Activated CD4-positive, alpha-beta T cell treated with anti-CD3 and anti-CD28 coated beads, Interleukin-2, amount 50 U/mL, for 24 hours (primary cell): ENCODE measurements around the gene BAMBI.

Experiments used
- DNase-seq, 2 donors: peaks; one replicate each; pipeline ENCODE4 v3.0.0-alpha.2; 2020; ENCODE audit warnings: low read depth in 1 of 2, low spot score in 1 of 2

BAMBI gene

DNA sequence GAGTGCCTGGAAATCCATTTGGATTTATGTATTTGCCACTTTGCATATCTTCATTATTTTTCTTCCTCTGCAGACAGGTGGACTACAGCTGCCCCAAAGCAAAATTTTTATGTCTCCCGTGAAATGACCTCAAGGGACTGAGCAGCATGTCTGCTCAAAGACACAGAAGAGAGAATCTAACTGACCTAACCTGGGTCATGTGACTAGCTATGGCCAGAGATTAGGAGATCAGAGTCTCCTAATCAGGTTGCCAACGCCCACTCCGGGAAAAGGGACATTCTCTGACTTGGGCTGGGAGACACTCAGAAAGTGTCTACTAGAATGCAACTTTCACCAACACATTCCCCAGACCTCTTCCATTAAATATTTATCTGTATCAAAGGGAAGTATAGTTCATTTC, 2.5 kb upstream of the BAMBI start:
- DNase-seq, result no peak

DNA sequence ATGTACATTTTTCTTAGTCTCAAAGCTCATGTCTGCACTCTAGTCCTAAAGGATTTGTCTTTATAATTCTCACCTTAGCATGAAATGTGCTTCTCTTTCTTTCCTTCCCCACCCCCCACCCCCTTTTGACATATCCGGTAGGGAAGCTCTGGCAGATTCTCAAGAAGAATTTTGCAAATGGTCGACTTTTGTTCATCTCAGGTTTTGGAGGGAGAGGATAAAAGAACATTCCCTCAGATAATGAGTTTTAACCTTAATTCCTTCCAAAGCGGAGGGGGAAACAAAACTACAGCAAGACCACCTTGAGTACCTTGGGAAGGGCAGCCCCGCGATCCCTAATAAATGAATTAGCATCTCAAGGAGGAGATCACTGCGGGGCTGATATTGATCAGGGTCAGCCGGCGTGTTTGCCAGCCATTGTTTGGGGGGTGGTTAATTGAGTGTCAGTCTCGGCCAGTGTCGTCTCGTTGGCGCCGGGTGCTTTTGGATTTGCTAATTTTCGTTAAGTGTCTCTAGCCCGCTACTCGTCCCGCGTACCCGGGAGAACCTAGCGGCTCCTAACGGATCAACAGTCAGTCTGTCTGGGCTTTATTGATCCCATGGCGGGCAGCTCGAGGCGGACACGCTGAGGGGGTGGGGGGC, 874 bp upstream of the BAMBI start:
- DNase-seq, result peak in 1 of 2 donors; percentile 8

DNA sequence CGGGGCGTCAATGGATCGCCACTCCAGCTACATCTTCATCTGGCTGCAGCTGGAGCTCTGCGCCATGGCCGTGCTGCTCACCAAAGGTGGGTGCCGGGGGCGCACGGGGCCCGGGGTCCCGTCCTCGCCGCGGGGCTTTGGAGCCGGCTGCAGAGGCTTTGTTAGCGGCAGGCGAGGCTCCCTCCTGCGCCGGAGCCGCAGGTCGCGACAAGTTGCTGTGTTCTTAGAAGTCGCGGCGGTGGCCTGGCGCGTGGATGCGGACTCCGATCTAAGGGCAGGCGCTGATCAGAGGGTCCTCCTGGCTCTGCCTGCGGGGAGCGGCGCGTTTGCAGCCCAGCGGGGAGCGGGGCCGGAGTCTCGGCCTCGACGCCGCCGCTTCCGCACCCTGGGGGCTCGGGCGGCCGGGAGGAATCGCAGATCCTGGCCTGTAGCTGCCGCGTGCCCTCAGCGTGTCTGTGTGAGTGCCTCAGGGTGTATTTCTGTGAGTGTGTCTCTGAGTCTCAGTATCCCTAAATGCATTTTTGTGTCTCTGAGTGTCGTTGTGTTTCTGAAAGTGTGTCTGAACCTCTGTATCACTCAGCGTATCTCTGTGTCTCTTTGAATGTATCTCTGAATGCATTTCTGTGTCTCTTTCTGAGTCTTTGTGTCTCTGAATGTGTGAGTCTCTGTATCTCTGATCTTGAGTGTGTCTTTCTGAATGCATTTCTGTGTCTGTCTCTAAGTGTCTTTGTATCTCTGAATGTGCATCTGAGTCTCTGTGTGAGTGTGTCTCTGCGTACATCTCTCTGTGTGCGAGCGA, 766 bp downstream of the BAMBI start:
- no peak for DNase-seq

DNA sequence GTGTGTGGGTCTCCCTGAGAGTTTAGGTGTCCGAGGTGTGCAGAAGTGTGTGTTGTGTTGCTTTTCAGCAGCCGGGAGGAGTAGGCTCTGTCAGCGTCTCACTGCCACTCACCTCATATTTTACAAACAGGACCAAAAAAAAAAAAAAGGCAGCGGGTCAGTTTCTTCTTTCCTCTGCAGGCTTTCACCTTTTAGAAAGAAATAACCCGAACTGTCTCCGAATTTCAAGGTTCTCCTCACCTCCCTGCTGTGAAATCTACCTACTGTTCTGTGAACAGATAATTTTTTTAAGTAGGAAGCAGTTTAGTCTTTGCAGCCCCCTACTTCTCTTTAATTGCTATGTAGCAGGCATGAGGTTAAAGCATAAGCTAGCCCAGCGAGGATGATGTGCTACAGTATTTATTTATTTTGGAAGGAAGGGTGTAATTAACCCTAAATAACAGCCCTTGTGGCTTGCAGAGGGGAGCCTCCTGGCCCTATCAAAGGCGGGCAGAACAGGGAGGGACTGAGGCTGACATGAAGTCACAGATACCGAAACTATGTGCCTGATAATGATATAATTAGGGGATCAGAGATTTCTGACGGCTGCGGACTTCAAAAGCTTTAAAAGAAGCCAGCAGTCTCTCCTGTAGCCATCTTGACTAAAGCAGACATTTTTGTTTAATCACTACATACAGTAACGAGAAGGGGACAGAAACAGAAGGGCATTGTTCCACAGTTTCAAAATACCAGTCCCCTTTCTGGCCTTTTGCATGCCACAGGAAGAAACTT, 1.6 kb downstream of the BAMBI start:
- DNase-seq, result no peak

DNA sequence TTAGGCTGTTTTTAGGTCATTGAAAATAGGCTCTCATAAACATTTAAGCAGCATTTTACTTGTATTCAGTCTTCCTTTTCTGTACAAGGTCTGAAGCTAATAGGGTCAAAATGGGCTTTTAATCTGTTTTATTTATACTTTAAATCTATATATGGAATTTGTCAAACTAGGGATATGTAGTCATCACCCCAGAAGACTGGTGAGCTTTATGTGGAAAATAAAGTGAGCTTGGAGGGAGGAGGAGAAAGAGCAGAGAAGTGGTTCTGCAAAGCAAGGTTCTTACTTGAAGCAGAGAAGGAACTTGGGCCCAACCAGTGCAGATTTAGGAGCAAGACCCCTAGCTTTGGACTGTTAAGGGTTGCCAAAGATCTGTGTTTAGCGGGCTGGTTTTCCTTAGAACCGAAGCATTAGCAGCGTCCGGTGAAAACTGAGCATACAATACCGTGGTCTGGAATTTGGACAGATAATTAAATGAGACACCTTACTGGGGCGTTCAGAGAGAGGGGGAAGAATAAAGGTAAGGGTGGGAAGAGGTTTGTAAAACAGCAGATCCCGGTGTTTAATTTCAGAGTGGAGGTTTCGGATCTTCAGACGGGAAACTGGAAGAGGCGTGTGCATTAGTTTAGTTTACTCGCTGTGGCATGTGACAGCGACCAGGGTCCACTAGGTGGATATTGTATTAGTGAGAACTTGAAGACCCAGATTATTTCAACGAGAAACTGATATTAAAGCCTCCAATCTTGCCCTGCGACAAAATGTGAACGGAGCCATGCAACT, 2.4 kb downstream of the BAMBI start:
- no peak for DNase-seq

DNA sequence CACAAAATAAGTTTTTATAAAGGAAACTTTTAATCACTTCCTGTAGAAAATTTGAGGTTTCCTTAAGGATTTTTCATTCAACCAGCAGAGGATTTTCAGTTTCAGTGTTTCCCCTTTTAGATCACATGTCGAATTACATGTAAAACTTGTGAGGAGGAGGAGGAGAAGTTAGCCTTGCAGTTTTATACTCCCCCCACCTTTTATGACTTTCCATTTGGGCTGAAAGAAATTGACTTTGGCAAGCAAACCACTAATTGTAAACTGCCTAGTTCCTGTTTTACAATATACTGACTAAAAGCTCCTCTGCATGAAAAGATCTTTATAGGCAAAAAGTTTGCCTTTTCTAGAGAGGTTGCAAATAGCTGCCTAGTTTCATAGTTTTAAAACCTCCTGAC, 3.0 kb downstream of the BAMBI start:
- no peak for DNase-seq

DNA sequence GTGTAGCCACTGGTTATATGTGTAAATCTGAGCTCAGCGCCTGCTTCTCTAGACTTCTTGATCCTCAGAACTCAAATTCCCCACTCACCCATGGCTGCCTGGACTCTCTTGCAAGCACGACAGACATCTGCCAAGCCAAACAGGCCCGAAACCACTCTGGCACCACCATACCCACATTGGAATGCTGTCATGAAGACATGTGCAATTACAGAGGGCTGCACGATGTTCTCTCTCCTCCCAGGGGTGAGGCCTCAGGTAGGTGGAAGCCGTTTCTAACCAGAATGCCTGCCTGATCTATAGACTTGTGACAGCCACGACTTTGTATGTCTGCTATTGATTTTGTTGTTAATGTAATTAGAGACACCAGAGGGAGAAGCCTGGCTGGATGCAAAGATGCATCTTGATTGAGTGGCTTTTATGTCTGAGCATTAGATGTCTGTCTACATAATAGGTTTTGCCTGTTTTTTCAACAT, 4.0 kb downstream of the BAMBI start:
- DNase-seq, result no peak

DNA sequence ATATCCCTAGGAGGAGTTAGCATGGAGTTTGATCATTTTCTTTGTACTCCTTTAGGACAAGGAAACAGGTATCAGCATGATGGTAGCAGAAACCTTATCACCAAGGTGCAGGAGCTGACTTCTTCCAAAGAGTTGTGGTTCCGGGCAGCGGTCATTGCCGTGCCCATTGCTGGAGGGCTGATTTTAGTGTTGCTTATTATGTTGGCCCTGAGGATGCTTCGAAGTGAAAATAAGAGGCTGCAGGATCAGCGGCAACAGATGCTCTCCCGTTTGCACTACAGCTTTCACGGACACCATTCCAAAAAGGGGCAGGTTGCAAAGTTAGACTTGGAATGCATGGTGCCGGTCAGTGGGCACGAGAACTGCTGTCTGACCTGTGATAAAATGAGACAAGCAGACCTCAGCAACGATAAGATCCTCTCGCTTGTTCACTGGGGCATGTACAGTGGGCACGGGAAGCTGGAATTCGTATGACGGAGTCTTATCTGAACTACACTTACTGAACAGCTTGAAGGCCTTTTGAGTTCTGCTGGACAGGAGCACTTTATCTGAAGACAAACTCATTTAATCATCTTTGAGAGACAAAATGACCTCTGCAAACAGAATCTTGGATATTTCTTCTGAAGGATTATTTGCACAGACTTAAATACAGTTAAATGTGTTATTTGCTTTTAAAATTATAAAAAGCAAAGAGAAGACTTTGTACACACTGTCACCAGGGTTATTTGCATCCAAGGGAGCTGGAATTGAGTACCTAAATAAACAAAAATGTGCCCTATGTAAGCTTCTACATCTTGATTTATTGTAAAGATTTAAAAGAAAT, 4.8 kb downstream of the BAMBI start:
- DNase-seq, result no peak

DNA sequence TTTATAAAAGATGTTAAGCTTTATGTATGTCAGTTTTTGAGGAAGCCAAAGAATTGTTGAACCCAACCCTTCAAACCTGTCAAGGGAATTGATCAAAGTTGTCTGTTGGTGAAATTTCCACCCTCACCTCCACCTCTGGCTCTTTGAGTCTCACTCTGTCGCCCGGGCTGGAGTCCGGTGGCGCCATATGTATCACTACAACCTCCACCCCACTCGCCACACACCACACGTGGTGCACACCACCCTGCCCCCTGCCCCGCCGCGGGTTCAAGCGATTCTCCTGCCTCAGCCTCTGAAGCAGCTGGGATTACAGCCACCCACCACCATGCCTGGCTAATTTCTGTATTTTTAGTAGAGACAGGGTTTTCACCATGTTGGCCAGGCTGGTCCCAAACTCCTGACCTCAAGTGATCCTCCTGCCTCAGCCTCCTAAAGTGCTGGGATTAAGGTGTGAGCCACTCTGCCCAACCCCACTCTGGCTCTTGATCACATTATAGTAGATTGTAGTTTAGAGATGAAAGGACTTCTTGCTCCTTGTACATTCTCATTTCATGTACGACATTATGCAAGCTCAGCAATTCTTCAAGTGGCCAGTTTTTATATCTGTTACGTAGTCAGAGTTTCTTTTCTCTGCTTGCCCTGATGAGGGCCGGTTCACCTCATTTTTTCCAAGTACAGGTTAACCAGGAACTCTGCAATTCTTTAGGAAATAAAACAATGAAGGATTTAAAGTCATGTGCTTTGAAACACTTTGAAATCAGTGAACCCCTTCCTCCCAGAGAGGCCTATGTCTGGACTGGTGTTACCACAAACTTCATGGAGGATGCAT, 7.0 kb downstream of the BAMBI start:
- no peak for DNase-seq

DNA sequence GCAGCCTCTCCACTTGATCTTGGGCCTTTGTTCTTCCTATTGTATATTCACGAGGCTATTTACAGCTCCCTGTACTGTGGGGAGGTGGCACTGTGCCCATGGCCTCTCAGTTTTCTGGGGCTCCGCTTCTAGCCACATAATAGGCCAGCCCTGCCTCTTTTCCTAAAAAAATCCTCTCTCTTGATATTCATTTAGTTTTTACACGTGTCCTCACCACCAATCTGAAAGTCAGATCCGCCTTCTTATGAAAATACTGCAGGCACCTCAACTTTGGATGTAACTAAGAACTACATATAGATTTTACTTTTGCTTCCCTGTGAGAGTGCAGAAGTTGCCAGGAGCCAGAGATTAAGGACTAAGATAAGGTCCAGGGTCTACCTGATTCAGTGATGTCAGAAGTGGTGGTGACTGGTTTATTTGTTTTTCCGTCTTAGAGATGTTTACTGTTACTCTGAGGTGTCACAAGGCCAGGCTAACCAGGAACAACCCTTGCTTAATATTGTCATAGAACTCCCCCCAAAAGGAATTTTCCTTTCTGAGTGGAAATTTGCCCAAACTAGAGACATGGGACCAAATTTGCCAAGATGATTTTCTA, 7.8 kb downstream of the BAMBI start:
- DNase-seq, result no peak

DNA sequence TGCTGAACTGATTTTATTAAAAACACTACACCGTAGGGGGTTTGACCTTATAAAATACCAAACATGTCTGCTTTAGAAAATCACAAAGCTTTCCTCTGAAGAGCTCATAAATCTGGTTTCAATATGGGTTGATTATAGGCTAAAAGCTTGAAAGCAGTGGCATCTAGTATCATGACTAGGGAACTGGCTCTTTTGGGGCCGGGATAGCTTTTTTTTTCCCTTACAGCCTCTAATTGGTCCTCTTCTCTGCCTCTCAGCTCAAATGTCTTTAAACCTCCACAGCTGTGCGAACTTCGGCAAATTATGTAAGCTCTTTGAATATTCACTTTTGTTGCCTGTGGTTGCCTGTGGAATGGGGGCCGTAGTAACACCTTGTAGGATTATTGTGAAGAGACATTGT, 8.4 kb downstream of the BAMBI start:
- no peak for DNase-seq

DNA sequence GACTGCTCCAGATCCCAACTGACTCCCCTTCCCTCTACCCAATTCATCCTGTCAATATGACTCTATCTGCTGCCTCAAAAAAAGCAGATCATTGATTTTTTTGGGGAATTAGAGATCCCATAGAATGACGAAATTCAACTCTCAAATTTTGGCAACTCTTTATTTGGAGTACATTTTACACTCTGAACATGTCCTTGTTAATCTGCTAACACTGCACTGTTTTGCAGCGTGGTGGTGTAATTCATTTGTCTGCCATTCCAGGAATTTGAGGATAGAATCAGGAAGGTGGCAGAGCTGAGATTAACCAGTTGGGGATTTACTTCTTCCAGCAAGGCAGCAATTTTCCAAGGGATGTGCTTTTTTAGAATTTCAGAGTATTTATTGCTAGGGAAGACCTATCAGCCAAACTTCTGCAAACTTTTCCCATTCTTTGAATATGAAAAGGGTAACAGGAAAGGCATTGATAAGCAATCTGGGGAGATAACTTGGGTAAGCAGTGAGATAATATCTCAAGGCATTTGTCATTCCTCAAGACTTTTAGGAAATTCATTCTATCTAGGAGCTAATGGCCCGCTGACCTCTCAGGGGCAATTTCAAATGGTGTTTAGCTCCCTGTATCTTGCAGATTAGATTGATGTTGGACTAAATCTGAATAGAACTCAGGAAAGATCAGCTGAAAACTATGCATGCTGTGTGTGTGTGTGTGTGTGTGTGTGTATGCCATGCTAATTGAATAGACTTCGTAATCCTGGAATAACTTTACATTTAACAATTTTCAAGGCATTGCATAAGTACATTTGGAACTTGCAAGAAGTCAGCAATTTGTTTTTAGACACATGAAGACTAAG, 9.7 kb downstream of the BAMBI start:
- DNase-seq, result no peak

DNA sequence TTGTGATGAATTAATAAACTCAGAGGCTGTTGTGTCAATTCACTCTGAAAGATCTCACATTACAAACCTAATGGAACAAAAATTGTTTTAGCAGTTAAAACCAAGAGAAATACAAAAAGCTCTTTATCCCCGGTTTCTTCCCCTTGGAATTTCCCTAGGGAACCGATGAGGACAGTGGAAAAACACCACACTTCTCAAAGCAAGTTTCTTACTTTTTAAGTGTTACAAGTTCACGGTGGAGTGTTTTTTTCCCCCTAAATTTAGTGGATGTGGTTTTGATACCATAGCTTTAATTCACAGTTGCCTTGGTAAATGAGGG, 10.3 kb downstream of the BAMBI start:
- no peak for DNase-seq

DNA sequence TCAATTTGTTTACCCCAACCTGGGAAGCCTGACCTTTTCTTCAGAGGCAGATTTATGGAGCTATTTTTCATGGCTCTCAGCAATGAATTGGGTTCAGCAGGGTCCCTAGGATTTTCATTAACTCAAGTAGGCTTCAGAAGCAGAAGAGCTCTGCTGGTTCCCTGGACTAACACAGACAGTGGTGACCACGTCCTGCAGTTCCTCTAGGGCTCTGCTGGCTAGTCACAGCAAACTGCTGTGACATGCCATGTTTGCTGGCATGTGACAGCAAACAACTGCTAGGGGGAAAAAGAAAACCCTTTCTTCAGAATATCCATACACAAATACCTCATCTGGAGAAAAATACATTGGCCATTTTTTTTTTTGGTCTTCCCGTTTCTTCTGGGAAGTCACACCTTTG, 13.2 kb downstream of the BAMBI start:
- no peak for DNase-seq

DNA sequence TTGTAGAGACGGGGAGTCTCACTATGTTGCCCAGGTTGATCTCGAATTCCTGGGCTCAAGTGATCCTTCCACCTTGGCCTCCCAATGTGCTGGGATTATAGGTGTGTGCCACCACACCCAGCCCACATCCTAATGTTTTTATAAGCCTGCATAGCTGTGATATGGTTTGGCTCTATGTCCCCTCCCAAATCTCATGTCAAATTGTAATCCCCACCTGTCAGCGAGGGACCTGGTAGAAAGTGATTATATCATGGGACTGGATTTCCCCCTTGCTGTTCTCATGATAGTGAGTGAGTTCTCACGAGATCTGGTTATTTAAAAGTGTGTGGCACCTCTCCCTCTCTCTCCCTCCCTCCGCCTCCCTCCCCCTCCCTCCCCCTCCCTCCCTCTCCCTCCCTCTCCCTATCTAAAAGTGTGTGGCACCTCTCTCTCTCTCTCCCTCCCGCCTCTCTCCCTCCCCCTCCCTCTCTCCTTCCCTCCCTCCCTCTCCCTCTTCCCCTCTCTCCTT, 13.9 kb downstream of the BAMBI start:
- DNase-seq, result no peak

DNA sequence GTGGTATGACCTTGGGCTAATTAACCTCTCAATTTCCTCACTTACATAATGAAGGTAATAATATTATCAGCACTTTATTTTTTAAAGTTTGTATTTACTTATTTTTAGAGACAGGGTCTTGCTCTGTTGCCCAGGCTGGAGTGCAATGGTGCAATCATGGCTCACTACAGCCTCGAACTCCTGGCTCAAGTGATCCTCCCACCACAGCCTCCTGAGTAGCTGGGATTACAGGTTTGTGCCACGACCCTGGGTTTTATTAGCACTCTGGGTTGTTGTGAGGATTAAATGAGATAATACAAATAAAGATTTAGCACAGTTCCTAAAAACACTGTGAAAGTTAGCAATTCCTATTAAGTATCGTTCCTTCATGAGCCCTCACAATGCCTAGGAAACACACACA, 14.7 kb downstream of the BAMBI start:
- DNase-seq, result no peak

DNA sequence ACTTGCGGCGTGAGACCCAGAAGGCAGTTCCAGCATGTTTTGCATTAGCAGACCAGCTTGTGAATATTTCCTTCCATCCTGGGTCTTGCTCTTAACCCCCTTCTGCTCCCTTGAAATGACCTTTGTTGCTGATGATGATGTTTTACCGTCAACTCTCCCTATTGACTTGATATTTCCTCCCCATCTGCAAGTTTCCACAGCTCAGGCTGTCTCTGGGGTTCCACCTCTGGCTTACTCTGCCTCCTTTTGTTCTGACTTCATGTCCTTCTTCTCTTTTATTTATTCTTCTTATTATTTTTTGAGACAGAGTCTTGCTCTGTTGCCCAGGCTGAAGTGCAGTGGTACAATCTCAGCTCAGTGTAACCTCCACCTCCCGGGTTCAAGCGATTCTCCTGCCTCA, 17.2 kb downstream of the BAMBI start:
- DNase-seq, result no peak

DNA sequence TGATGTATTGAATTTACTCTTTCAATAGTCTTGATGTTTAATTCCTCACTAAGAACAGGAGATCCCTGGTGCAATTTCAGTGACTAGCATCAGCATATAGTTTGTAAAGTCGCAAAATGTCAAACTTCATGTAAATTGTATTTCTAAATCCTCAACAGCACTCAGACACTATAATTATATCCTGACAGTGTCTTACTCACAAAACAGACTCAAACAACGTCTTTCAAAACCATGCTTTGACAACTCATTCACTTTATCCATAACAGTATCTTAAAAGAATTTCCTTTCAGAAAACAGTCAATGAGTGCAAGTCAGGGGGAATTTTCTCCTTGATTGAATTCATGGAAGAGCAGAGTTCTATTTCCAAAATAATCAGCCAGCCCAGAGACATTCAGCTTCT, 20.8 kb downstream of the BAMBI start:
- no peak for DNase-seq
